ENCODE data around the gene CNDP2.

The CNDP2 gene

GRCh38 chr18:74460825-74461224 lies 35.3 kb upstream of the CNDP2 start (continued):
- TF ChIP-seq CREB5 (CRISPR knock-in tag; IDR thresholded peaks at IDR 0.05; ENCODE audit: low read depth), result no peak
- TF ChIP-seq SNAI2 (CRISPR knock-in tag; IDR thresholded peaks at IDR 0.05), result no peak
- no peak for TF ChIP-seq TCF4 (CRISPR knock-in tag; IDR thresholded peaks at IDR 0.05; ENCODE audit: borderline replicate concordance)
- TF ChIP-seq ZFP30 (CRISPR knock-in tag; IDR thresholded peaks at IDR 0.05), result no peak
- no peak for TF ChIP-seq ZC3H10 (CRISPR knock-in tag; IDR thresholded peaks at IDR 0.05)
- TF ChIP-seq GLIS3 (CRISPR knock-in tag; IDR thresholded peaks at IDR 0.05), result no peak
- no peak for TF ChIP-seq ESRRG (CRISPR knock-in tag; IDR thresholded peaks at IDR 0.05)
- TF ChIP-seq CSDC2 (CRISPR knock-in tag; IDR thresholded peaks at IDR 0.05), result no peak
- no peak for TF ChIP-seq TSHZ2 (CRISPR knock-in tag; IDR thresholded peaks at IDR 0.05)
- no peak for TF ChIP-seq ZFP3 (CRISPR knock-in tag; IDR thresholded peaks at IDR 0.05)
- TF ChIP-seq ISL1 (CRISPR knock-in tag; IDR thresholded peaks at IDR 0.05), result no peak

GRCh38 chr18:74463254-74463653 lies 32.9 kb upstream of the CNDP2 start:
- TF ChIP-seq ZNF70 (CRISPR knock-in tag; IDR thresholded peaks at IDR 0.05) (no peak), ZC3H10 (CRISPR knock-in tag; IDR thresholded peaks at IDR 0.05) (no peak), GLIS3 (CRISPR knock-in tag; IDR thresholded peaks at IDR 0.05) (no peak), PATZ1 (CRISPR knock-in tag; IDR thresholded peaks at IDR 0.05; ENCODE audit: borderline replicate concordance) (no peak), RARB (CRISPR knock-in tag; IDR thresholded peaks at IDR 0.05) (no peak), CREB5 (CRISPR knock-in tag; IDR thresholded peaks at IDR 0.05; ENCODE audit: low read depth) (no peak), TSHZ2 (CRISPR knock-in tag; IDR thresholded peaks at IDR 0.05) (no peak), TOX (CRISPR knock-in tag; IDR thresholded peaks at IDR 0.05; ENCODE audit: borderline replicate concordance) (no peak), SNAI2 (CRISPR knock-in tag; IDR thresholded peaks at IDR 0.05) (no peak), OSR1 (CRISPR knock-in tag; IDR thresholded peaks at IDR 0.05) (no peak), ZNF565 (CRISPR knock-in tag; conservative IDR thresholded peaks at IDR 0.05; ENCODE audit: low read depth) (no peak), ZNF8 (CRISPR knock-in tag; IDR thresholded peaks at IDR 0.05) (no peak), ZFP3 (CRISPR knock-in tag; IDR thresholded peaks at IDR 0.05) (no peak), BACH2 (CRISPR knock-in tag; IDR thresholded peaks at IDR 0.05; ENCODE audit: borderline replicate concordance) (no peak), CSRNP3 (CRISPR knock-in tag; IDR thresholded peaks at IDR 0.05) (no peak)
- no peak for ATAC-seq

Data from SK-N-SH treated with all-trans-retinoic acid at 6 μM for 48 hours (cell line).